Glutamatergic neuron (in vitro differentiated cells): Measurements from ENCODE around the gene BIK. TPM values are rescaled to one million over a fixed set of nuclear protein-coding genes. Genes with fewer than 3 reads are reported as not detected.

Source experiments
- DNase-seq: peaks from one replicate; pipeline ENCODE4 v3.0.0; 2022
- H3K27ac Mint-ChIP-seq: one replicate; pipeline ENCODE4 v1.8.0; 2020; ENCODE audit warnings: mild to moderate bottlenecking, mixed read lengths, inconsistent platforms; ENCODE audit not compliant: unreplicated experiment
- H3K27me3 Mint-ChIP-seq: one replicate; pipeline ENCODE4 v1.8.0; 2020; ENCODE audit warnings: mild to moderate bottlenecking, moderate library complexity, mixed read lengths, inconsistent platforms; ENCODE audit not compliant: unreplicated experiment
- H3K36me3 Mint-ChIP-seq: one replicate; pipeline ENCODE4 v1.8.0; 2020; ENCODE audit warnings: mild to moderate bottlenecking, mixed read lengths, inconsistent platforms; ENCODE audit not compliant: unreplicated experiment
- H3K4me1 Mint-ChIP-seq: one replicate; pipeline ENCODE4 v1.8.0; 2020; ENCODE audit warnings: mild to moderate bottlenecking, low read depth, mixed read lengths, inconsistent platforms; ENCODE audit not compliant: unreplicated experiment
- H3K4me3 Mint-ChIP-seq: one replicate; pipeline ENCODE4 v1.8.0; 2020; ENCODE audit warnings: mild to moderate bottlenecking, mixed read lengths, inconsistent platforms; ENCODE audit not compliant: unreplicated experiment
- H3K9me3 Mint-ChIP-seq: one replicate; pipeline ENCODE4 v1.8.0; 2020; ENCODE audit warnings: mild to moderate bottlenecking, moderate library complexity, mixed read lengths, inconsistent platforms; ENCODE audit not compliant: unreplicated experiment
- CTCF ChIP-seq: fragments of 200-600 bp; sonication (generic); IDR thresholded peaks from one replicate; pipeline ENCODE4 v1.5.0; 2021; ENCODE audit not compliant: partially characterized antibody, unreplicated experiment
- total RNA-seq: library from RNA; stranded (reverse); fragmentation: NEBNext Ultra II Directional; extraction: Animal tissue kit (Norgen Biotek cat#: 25700); gene quantifications from one replicate; pipeline ENCODE4 v1.2.1, GENCODE V29; 2021; ENCODE audit not compliant: unreplicated experiment

BIK gene
- total RNA-seq, 1 donor from 2014 or later, result 17.3 TPM

GRCh38 chr22:43150731-43151206, 40.2 kb downstream of the BIK start:
- Mint-ChIP-seq H3K27ac (no peak overlapping the region), H3K9me3 (peaks cover 2% of the 10 kb centered on the region), H3K36me3 (no peaks in the 10 kb centered on the region), H3K4me1 (peaks cover 1% of the 10 kb centered on the region), H3K27me3 (peaks cover 3% of the 10 kb centered on the region), H3K4me3 (peak overlapping the region; percentile 70)
- DNase-seq, result no peak
- TF ChIP-seq CTCF, result no peak

- Mint-ChIP-seq H3K9me3 (peaks cover 2% of the 10 kb centered on the region), H3K4me1 (peaks cover 1% of the 10 kb centered on the region), H3K36me3 (no peaks in the 10 kb centered on the region), H3K4me3 (peak within 1 kb of the TSS; percentile 70), H3K27me3 (peaks cover 3% of the 10 kb centered on the region), H3K27ac (no peak within 1 kb of the TSS)
- DNase-seq, result peak; percentile 45
- no peak for TF ChIP-seq CTCF
These were observed 40.9 kb downstream of the BIK start, which contains the start of gene TSPO for GRCh38 chr22:43151251-43152002. TSPO (plus strand) TSS chr22:43151559; CDS start chr22:43159239, 7,680 bp downstream.

GRCh38 chr22:43152003-43152356, 41.4 kb downstream of the BIK start:
- Mint-ChIP-seq H3K36me3 (no peaks in the 10 kb centered on the region), H3K27me3 (peaks cover 3% of the 10 kb centered on the region), H3K4me3 (no peak overlapping the region), H3K27ac (no peak overlapping the region), H3K9me3 (peaks cover 2% of the 10 kb centered on the region), H3K4me1 (peaks cover 1% of the 10 kb centered on the region)
- no peak for DNase-seq
- no peak for TF ChIP-seq CTCF

GRCh38 chr22:43152357-43153071, 42.0 kb downstream of the BIK start:
- peaks cover 1% of the 10 kb centered on the region for H3K4me1 Mint-ChIP-seq
- H3K9me3 Mint-ChIP-seq, result peaks cover 1% of the 10 kb centered on the region
- H3K36me3 Mint-ChIP-seq, result no peaks in the 10 kb centered on the region
- H3K27me3 Mint-ChIP-seq, result peaks cover 4% of the 10 kb centered on the region
- DNase-seq, result no peak
- no peak for TF ChIP-seq CTCF
- no peak overlapping the region for H3K27ac Mint-ChIP-seq
- no peak overlapping the region for H3K4me3 Mint-ChIP-seq

GRCh38 chr22:43153899-43154298, 43.3 kb downstream of the BIK start:
- Mint-ChIP-seq H3K27ac (no peak overlapping the region), H3K9me3 (no peaks in the 10 kb centered on the region), H3K27me3 (peaks cover 4% of the 10 kb centered on the region), H3K4me3 (no peak overlapping the region), H3K36me3 (no peaks in the 10 kb centered on the region), H3K4me1 (peaks cover 1% of the 10 kb centered on the region)
- no peak for TF ChIP-seq CTCF
- no peak for DNase-seq
